AG20443 (cell line): Measurements from ENCODE around the gene POLR3E.
"Not testable (repeated sequence)": the region's sequence is repeated elsewhere in the genome, so short reads cannot be mapped to it uniquely, and the experiment has no call there.

Experiments
- DNase-seq: peaks from one replicate; pipeline ENCODE4 v3.0.0; 2012; ENCODE audit warnings: low spot score, mixed read lengths

Gene POLR3E

DNA sequence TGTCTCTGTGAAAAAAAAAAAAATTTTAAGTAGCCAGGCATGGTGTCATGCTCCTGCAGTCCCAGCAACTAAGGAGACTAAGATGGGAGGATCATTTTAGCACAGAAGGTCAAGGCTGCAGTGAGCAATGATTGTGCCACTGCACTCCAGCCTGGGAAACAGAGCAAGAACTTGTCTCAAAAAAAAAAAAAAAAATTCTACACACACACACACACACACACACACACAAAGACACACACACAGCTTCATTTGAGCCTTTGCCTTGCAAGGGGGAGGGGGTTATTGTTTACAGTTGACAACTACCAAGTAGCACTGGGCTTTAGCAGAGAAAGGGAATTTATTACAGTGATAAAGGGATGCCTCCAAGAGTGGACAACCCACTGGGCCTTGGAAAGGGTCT is 4.9 kb upstream of the POLR3E start:
- DNase-seq, result no peak

DNA sequence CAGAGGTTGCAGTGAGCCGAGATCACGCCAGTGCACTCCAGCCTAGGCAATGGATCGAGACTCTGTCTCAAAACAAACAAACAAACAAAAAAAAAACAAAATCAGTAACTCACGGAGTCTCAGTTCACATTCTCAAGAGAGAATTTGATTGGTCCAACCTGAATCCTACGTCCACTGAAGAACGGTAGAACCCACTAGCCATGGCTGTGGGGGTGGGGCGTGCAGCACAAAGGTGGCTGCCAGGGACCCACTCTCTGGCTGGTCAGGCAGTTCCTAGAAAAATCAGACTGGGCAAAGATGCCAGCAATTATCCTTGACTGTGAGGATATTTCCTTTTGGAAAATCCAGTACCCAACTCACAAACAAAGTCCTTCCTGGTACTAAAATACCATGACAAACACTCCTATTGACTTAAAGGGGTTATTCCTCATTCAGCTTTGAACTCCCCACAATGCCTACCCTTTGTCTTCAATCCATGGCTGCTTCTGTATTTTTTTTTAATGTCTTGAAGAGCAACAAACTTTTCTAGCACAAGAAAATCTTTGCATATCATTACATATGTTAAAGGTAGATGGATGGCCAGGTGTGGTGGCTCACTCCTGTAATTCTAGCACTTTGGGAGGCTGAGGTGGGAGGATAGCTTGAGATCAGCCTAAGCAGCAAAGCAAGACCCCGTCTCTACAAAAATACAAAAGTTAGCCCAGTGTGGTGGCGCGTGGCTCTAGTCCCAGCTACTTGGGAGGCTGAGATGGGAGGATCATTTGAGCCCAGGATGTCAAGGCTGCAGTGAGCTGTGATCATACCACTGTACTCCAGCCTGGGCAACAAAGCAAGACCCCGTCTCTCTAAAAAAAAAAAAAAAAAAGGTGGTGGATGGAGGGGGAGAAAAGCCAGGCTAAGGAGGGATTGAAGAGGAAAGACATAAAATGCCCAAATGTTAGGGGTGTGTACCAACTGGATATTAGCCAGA is 3.8 kb upstream of the POLR3E start:
- DNase-seq, result no peak

DNA sequence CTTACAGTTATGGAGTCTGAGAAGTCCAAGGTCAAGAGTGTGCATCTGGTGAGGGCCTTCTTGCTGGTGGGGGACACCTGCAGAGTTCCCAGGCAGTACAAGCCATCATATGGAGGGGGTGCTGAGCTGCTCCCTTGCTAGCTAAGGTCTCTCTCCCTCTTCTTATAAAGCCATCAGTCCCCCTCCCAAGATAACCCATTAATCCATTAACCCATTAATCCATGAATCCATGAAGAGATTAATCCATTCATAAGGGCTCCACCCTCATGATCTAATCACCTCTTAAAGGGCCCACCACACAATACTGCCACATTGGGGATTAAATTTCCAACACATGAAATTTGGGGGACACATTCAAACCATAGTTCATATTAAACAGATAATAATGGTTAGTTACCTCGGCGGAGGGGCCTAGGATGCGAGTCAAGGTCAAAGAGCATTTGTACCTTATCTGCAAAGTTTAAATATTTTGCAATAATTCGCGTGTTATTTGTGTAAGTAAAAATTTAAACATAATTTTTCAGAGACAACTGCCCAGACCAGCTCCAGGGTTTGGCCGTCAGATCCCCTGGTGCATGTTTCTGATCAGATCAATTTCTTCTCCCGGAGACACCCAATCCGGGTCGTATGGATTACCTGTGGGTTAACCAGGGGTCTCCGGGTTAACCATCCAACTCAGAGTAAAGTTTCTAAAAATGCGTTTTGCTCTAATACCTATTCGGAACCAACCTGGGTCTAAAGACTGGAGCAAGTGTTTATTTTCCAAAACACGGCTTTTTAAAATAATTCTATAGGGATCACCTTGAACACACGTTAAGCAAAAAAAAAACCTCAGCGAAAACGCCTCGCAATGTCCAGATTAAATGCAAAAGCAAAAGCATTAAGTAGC is 740 bp upstream of the POLR3E start:
- no peak for DNase-seq

GRCh38 chr16:22297871-22298733 is 893 bp downstream of the POLR3E start:
- peak; percentile 82 for DNase-seq

GRCh38 chr16:22299036-22299435 is 1.8 kb downstream of the POLR3E start:
- no peak for DNase-seq

- peak; percentile 87 for DNase-seq
These were observed 3.3 kb downstream of the POLR3E start for GRCh38 chr16:22300427-22301071.

DNA sequence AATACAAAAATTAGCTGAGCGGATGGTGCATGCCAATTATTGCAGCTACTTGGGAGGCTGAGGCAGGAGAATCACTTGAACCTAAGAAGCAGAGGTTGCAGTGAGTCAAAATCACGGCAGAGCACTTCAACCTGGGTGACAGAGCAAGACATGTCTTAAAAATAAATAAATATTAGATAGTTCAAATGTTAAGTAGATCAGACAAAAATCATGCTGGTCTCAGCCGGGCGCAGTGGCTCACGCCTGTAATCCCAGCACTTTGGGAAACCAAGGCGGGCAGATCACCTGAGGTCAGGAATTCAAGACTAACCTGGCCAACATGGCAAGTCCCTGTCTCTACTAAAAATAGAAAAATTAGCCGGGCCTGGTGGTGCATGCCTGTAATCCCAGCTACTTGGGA is 4.2 kb downstream of the POLR3E start:
- DNase-seq, result not testable (repeated sequence)

- no peak for DNase-seq
These were observed 5.7 kb downstream of the POLR3E start for GRCh38 chr16:22302776-22303363.

GRCh38 chr16:22304411-22304810 is 7.2 kb downstream of the POLR3E start:
- no peak for DNase-seq

DNA sequence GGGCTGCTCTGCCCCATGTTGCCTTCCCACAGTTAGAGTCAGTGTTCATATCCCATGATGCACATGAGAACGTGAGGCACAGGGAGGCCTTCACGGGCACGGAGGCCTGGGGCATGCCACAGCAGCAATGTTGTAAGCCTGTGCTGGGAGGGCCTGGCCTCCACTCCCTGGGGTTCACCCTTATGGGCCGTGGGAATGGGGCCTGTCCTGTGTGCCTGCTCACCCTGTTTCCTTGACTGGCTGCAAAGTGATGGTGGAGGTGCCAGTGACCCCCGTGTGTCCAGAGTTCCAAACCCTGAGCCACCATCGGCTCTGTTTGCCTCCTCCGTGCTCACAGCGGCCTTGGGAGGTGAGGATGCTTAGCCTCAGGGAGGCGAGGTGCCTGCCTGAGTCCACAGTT is 9.6 kb downstream of the POLR3E start:
- DNase-seq, result no peak

GRCh38 chr16:22307838-22308237 is 10.6 kb downstream of the POLR3E start:
- no peak for DNase-seq

DNA sequence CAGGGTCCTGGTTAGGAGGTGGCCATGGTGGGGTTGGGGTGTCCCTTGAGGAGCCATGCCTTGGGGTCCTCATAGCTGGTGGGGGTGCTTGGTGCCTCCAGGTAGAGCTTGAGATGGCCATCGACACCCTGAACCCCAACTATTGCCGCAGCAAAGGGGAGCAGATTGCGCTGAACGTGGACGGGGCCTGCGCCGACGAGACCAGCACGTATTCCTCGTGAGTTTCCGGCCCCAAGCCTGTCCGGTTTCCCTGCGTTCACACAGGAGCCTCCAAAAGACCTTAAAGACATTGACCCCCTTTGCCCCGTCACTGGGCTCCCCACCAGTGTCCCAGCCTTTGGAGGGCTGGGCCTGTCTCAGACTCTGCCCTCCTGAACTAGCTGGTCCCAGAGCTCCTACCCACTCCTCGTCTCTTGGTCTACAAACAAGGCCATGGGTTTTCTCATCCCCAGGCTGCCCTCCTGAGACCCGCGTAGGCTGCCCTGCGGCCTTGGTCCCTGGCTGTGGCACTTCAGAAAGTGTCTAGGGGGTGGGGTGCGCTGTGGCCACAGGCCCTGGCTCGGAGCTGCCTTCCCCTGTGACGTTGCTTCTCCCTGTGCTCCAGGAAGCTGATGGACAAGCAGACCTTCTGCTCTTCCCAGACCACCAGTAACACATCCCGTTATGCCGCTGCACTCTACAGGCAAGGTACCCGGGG is 11.8 kb downstream of the POLR3E start:
- DNase-seq, result no peak

DNA sequence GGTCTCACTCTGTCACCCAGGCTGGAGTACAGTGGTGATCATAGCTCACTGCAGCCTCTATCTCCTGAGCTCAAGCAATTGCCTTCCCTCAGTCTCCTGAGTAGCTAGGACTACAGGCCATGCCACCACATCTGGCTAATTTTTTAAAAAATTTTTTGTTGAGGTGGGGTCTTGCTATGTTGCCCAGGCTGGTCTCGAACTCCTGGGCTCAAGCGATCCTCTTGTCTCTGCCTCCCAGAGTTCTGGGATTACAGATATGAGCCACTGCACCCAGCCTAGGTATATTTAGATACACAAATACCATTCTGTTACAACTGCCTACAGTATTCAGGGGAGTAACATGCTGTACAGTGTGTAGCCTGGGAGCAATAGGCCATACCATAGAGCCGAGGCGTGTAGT is 14.3 kb downstream of the POLR3E start:
- DNase-seq, result no peak

- DNase-seq, result no peak
These were observed 15.9 kb downstream of the POLR3E start for GRCh38 chr16:22312897-22313781.

DNA sequence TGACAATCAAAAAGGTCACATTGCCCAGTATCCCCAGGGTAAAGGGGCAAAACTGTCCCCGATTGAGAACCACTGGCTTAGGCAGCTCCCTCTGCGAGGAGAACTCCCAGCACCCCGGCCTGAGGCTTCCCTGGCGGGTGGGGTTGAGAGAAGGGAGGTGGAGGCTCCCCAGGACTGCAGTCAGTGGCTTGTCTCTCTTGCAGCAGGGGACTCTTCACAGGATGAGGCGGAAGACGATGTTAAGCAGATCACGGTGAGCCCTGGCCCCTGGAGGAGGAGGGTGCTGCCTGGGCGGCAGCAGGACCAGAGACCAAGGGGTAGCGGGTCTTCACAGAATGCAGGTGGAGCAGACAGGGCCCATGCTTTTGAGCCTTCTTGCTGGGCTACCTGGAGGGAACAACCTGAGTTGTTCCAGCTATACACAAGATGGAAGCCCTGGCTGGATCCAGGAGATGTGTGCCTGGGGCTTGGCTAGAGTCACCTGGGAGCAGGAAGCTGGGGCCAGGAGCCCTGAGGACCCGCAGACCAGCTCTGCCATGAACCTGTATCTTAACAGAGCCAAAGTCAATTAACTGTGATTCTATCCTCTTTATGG is 16.8 kb downstream of the POLR3E start:
- DNase-seq, result no peak

DNA sequence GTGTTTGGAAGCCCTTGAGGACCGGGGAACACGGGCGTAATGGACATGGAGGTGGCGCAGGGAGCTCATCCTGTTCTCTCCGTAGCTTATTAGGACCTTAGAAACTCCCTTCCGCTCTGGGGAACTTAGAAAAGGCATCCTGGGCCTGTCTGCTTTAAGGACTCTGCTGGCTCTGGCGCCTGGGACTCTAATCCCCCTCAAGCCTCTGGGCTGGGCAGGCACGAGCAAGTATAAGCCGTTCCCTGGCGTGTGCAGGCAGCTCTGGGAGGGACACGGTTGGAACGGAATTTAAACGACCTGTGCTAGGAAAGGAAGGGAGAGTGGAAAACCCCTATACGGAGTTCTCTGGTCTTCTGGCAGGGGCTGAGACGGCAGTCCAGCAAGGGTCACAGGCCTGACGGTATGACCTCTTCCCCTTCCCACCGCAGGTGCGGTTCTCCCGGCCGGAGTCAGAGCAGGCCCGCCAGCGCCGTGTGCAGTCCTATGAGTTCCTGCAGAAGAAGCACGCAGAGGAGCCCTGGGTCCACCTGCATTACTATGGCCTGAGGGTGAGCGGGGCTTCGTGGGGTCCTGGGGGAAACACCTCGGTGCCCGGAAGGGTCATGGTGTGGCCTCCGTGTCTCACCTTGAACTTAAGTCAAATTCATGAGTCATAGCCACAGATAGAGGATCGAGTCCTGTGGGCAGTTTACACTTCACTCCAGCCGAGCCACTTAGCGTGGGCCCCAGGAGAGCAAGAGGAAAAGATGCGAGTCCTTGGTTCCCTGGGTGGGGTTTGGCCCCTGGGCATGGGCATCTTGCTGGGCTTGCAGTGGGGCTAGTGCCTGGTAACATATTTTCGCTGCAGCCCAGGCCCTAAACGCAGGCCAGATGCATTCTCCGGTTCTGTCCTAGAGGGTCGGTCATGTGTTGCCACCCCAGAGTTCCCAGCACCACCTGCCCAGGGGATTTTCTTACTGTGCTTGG is 17.7 kb downstream of the POLR3E start:
- no peak for DNase-seq

- no peak for DNase-seq
These were observed 18.8 kb downstream of the POLR3E start for GRCh38 chr16:22315979-22316378.

DNA sequence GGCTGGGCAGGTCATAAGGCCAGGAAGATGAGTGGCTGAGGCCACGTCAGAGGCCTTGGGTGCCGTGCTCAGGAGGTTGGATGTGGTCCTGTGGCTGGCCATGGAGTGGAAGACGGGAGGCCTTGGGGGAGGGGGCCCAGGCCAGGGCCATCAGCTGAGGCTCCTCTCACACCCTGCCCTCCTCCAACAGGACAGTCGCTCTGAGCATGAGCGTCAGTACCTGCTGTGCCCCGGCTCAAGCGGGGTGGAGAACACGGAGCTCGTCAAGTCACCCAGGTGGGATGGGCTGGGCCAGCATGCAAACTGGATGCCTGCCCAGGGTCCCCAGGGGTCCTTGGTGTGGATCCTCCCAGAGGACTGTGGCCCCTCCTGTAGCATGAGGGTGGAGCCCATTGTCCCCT is 19.2 kb downstream of the POLR3E start:
- no peak for DNase-seq
